IPS-NIHi11 (cell line): ENCODE data around the gene TARS3.
"Not testable (repeated sequence)": the region's sequence is repeated elsewhere in the genome, so short reads cannot be mapped to it uniquely, and the experiment has no call there.

Experiments
- DNase-seq: peaks from one replicate; pipeline ENCODE4 v3.0.0; 2012; ENCODE audit warnings: mixed read lengths, low spot score

Gene TARS3

DNA sequence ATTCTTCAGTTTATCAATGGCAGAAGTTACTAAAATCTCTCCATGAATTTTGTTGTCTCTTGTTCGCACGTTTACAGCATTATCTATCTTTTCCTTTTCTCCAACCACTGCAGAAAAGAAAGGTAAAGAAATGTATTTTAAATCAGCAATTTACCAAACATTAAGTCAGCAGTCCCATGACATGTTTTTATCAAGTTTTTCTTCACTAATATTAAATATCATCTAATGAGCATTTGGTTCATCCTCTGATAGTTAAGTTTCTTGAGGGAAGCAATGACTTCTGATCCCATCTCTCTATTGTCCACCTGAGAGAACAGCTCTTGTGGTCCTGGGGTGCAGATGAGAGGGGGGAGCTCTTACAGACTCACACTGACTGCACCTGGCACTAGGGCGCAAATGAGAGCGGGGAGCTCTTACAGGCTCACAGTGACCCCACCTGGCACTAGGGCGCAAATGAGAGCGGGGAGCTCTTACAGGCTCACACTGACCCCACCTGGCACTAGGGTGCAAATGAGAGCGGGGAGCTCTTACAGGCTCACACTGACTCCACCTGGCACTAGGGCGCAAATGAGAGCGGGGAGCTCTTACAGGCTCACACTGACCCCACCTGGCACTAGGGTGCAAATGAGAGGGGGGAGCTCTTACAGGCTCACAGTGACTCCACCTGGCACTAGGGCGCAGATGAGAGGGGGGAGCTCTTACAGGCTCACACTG is 69.5 kb downstream of the TARS3 start:
- not testable (repeated sequence) for DNase-seq

DNA sequence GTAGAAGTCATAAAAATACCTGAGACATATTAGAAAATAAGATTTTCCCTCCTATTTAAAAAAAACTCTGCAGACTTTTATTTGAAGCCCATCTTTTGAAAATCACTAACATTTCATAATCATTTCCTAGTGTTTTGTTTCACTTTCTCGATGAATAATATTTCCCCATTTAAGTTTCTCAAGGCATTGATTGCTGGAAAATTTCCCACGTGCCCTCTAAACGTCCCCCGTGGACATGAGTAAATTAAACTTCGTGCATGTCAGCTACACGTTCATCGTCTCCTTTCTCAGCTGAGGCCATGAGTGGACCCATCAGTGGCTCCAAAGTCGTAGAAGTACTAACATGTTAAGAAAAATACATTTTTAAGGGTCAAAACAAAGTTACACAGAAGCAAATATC is 70.1 kb downstream of the TARS3 start:
- no peak for DNase-seq

DNA sequence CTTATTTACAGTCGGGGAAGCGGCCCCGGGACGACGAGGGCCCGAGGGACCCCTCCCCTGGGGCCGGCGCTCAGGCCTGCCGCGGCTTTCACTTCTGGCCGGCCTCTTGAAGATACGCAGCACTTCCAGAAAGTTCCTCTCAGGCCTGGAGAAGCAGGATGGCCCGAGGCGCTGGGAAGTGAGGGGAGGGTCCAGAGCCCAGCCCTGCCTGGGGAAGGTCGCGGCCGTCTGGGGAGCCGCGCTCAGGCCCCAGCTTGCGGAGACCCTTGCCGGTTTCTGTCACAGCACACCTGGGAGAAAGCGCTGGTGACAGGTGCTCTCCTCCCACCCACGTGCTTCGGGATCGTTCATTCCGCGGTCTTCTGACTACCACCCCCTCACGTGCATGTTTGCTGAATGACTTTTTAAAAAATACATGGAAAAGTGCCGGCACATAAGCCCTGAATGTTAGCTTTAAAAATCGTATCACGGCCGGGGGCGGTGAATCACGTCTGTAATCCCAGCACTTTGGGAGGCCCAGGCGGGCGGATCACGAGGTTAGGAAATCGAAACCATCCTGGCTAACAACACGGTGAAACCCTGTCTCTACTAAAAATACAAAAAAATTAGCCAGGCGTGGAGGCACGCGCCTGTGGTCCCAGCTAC is 71.4 kb downstream of the TARS3 start:
- peak; percentile 45 for DNase-seq

DNA sequence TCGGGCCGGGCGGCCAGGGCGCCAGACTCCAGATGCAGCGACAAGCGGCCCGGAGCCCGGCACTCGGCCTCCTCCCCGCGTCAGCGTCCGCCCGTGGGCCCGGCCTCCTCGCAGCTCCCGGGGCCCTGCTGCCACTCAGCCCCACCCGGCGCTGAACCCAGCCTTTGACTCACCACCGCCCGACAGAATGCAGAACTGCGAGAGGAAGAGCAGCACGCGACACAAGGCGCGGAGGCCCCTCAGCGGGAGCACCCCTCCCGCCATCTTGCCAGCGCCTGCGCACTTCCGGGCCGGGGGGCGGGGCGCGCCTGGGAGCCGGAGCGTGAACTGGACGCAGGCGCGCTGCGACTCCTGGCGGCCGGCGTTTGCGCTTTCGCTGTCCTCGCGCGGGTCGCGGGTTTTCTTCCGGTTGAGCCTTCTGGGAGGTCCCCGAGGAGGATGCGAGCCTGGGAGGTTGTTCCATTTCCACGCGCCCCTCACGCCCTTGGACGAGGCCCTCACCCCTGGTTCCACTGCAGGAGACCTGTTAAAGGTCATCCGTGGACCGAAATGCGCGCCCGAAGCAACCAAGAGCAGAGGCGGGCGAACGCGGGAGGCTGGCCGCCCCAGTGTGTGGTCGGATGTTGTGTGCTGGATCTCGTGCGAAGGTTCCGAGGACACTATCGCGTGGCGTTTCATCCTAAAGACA is 72.0 kb downstream of the TARS3 start, which contains the start of gene TM2D3:
Gene TM2D3, minus strand, starts transcription at position 284 of the 688 bp plus-strand sequence. Its CDS starts 20 bp downstream, at position 264.
- DNase-seq = peak; percentile 96

GRCh38 chr15:101651554-101652097 is 72.6 kb downstream of the TARS3 start:
- no peak for DNase-seq

- no peak for DNase-seq
Observed at GRCh38 chr15:101650145-101650544, 74.1 kb downstream of the TARS3 start.

DNA sequence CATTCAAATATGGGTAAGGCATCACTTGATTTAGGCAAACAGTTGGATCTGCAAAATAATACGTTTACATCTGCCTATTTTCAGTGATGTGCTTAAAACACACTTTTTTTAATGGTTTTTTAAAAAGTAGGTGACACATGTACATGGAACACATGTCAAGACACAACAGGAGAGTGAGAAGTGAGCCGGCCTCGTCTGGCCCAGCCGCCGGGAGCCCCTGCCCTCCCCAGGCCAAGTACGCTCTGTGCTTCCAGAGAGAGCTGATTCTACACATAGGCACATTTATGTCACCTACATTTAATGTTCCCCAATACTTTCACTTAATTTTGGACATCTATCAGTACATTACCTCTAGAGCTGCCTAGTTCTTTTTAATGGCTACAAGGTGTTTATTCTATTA is 75.9 kb downstream of the TARS3 start:
- DNase-seq = no peak

DNA sequence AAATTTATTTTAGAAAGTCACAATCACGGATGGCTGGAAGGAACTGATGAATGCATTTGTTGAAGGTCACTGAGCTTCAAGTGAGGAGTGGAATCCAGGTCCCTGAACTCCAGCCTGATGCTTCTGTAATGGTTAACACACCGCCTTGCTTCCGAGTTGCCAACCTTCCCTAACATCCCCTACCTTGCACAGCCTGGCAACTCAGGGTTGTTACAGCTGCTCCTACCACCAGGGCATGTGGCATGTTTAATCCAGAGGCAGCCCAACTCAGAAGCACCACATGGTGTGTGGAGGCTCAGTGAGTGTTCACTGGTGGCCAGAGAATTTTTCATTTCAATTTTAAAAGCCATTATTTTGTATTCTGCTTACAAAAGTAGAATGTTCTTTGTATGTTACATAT is 77.0 kb downstream of the TARS3 start:
- DNase-seq = no peak

DNA sequence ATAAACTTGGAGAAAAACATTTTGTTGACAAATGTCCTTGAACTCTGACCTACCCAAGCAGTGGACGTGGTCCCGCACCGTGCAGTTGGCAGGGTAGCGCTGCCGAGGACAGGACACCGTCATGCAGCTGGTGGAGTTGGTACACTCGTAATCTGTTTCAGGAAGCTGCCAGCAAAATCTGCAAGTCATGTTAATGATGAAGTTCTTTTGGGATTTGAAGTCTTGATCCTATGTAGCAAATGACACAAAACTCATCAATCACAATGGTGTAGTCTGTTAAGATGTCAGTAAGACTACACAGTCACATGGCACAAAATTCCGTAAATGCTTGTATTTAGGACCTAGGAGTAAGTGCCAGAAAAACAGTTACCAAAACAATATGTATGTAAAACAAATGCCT is 77.6 kb downstream of the TARS3 start:
- DNase-seq = no peak

DNA sequence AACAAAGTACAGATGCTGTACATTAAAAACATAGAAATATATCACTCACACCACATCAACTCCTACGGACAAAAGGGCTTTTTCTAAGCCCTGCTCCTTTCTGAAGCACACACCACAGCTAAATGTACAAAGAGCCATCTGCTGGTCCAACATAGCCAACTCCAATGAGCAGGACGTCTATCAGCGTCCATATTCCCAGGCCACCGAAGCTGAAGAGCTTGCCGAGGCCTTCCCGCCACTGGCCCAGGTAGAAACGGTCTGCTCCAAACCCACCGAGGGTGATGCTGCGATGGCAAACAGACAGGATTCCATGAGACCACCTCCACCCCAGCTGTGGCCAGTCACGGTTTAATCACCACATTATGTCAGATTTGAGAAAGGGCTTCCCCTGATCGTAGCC is 81.9 kb downstream of the TARS3 start:
- DNase-seq = no peak

DNA sequence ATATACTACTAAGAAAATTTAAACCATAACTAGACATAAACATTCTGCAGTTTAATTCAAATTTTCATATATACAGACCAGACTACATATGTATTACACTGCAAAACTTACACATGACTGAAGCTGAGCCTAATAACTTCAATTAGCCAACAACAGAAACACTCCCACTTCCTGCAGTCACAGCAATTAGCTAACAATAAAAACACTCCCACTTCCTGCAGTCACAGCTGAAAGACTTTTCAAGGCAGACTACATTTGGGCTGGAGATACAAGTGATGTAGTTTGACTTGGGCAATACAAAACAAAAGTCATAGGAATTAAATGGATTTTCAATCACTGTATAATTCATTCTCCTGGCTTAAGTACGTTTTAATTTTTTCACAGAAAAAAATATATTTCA is 82.4 kb downstream of the TARS3 start:
- DNase-seq = no peak

DNA sequence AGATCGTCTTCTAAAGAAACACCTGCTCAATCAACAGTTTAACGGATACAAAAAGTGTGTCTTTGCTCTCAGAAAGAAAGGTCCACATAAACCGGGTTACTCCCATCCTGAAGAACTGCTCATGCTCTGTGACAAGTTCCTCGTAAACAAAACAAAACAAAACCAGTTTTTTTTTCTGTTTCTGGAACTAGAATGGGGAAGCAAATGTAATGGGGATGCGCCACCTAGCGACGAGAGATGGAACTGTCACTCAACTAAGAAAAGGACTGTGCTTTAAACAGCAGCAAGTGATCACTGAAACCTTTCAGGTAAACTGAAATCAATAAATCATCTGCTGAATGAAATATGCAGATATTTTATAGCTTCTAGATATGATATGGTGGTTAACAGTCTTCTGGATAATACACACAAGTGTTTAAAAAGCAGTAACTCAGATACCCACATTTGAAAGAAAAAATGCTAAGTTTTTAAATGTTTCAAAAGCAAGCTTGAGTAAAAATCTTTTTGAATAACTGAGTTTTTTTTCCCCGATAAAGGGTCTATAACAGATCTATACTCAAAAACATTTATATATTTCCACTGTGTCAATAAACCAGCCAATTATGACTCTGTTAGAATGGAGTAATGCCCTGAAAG is 83.0 kb downstream of the TARS3 start:
- peak; percentile 55 for DNase-seq

DNA sequence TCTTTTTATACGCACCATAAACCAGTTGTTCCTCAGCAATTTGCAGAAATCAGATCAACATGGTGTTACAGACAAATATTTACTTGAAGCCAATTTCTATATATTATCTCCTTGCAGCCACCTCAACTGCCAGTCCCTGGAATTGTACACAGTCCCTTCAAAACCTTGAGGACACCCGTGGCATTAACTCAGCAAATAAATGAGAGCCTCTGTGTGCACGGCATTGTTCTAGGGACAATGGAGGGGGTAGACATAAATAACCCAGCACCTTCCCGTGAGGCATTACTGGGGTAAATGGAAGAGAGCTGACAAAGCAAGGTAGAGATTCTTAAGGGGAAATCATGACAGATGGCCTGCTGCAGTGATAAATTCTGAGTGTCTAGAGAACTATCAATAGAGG is 84.6 kb downstream of the TARS3 start:
- DNase-seq = no peak

DNA sequence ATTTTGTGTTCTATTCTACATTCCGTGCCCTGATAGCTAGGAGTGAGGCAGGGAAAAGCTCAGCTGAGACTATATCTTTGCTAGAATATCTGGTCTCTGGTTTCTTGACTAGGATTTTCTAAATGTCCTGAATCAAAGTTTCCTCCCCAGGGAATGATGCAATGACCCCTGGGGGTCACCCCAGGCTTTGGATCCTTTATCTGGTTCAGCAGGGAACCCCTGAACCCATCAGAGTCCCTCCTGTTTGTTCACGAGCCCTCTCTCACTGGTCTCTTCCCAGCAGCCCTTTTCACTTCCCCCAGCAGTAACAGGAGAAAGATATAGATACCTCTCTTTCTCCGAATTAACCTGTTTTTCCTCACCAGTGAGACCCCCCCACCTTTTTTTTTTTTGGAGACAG is 86.4 kb downstream of the TARS3 start:
- no peak for DNase-seq

- DNase-seq = no peak
Observed at GRCh38 chr15:101637516-101637915, 86.8 kb downstream of the TARS3 start.

- DNase-seq = no peak
Observed at GRCh38 chr15:101637038-101637437, 87.2 kb downstream of the TARS3 start.

DNA sequence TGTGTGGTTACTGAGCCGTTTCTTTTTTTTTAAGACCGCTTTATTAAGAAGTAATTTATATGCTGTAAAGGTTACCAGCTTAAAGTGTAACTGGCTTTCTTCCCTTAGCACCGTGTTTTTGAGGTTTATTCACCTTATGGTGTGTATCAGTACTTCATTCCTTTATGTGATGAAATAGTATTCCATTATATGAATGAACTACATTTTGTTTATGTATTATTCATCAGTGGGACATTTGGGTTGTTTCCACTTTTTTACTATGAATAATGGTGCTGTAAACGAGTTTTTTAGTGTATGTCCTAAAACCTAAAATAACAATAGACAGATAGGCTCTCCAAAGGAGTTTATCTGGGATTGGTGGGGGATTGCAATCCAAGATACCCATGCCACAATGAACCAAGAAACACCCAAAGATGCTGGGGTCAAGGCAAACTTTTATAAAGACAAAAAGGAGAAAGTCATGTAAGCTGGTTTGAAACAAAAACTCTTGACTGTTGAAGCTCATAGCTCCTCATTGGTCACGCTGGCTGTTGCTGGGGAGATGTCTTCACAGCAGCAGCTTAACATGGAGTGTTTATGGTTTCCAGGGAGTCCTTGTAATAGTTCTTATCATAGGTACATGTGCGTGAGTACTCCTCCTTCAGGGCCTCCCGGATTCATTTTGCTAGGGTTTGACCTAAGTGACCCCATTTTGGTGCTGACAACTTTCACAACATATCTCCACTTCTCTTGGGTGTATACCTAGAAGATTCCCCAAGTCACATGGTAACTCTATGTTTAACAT is 88.1 kb downstream of the TARS3 start:
- no peak for DNase-seq

DNA sequence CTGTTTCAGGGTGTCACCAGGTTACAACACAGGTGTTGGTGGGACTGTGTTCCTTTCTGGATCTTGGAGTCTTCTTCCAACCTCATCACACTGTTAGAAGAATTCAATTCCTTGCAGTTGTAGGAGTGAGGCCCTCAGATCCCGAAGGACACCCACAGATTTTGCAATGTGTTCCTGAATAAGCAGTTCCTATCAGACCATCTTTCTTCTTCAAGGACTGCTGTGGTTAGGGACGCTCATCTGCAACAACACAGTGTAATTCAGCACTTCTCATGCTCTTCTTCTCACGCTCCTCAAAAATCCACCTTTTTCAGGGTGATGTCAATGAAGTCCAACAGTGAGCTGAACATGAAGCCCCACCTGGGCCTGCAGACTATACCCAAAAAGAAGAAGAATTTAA is 90.9 kb downstream of the TARS3 start:
- no peak for DNase-seq

DNA sequence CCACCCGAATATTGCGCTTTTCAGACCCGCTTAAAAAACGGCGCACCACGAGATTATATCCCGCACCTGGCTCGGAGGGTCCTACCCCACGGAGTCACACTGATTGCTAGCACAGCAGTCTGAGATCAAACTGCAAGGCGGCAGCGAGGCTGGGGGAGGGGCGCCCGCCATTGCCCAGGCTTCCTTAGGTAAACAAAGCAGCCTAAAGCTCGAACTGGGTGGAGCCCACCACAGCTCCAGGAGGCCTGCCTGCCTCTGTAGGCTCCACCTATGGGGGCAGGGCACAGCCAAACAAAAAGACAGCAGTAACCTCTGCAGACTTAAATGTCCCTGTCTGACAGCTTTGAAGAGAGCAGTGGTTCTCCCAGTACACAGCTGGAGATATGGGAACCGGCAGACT is 97.5 kb downstream of the TARS3 start:
- DNase-seq = not testable (repeated sequence)

DNA sequence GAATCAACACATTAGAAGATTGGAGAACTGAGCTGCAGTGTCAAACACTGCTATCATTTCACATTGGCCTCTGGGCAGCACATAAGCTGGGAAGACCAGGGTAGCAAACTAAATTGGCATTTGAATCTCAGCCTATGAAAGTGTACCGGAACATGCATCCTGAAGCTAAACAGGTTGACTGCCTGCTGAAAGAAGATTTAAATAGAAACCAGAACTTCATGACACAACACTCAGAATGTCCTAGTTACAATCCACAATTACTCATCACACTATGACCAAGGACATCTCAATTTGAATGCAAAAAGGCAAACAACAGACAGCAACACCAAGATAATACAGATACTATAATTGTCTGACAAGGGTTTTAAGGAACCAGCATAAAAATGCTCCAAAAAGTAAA is 98.3 kb downstream of the TARS3 start:
- no peak for DNase-seq

GRCh38 chr15:101625184-101625583 is 99.1 kb downstream of the TARS3 start:
- DNase-seq = no peak
